HEK293T (cell line): Measurements from ENCODE around the gene PLA2G3.

Experiments used
- CTCF ChIA-PET: fragments of 350-600 bp; formaldehyde crosslinking; extraction: SDS; loops from one replicate; lab custom pipeline; 2021; ENCODE audit warnings: antibody characterized with exemption, inconsistent platforms; lab: Yijun Ruan, JAX
- POLR2A ChIA-PET: fragments of 350-600 bp; formaldehyde crosslinking; extraction: SDS; loops from one replicate; lab custom pipeline; 2020; ENCODE audit warnings: antibody characterized with exemption, inconsistent platforms; lab: Yijun Ruan, JAX
- DNase-seq: peaks from one replicate; pipeline ENCODE4 v3.0.0; 2012; ENCODE audit warnings: mixed read lengths; ENCODE audit errors: extremely low spot score
- ARNT ChIP-seq: fragments of 450-650 bp; IDR thresholded peaks from 2 replicates; pipeline ENCODE4 v1.6.1; 2017; ENCODE audit warnings: mild to moderate bottlenecking
- BHLHE40 ChIP-seq: fragments of 450-650 bp; IDR thresholded peaks from 2 replicates; pipeline ENCODE4 v1.6.1; 2016; ENCODE audit warnings: mild to moderate bottlenecking, moderate library complexity, borderline replicate concordance
- CTBP1 ChIP-seq: fragments of 450-650 bp; IDR thresholded peaks from 2 replicates; pipeline ENCODE4 v1.6.1; 2016; ENCODE audit warnings: borderline replicate concordance
- ELF4 ChIP-seq: fragments of 450-650 bp; IDR thresholded peaks from 2 replicates; pipeline ENCODE4 v1.6.1; 2017; ENCODE audit warnings: antibody characterized with exemption
- FOXA1 ChIP-seq: fragments of 450-650 bp; IDR thresholded peaks from 2 replicates; pipeline ENCODE4 v1.6.1; 2016; ENCODE audit warnings: mild to moderate bottlenecking
- FOXK2 ChIP-seq: fragments of 450-650 bp; IDR thresholded peaks from 2 replicates; pipeline ENCODE4 v1.6.1; 2016; ENCODE audit warnings: mild to moderate bottlenecking
- FOXM1 ChIP-seq: fragments of 450-650 bp; IDR thresholded peaks from 2 replicates; pipeline ENCODE4 v1.6.1; 2017; ENCODE audit warnings: mild to moderate bottlenecking, borderline replicate concordance
- HDGF ChIP-seq: fragments of 450-650 bp; IDR thresholded peaks from 2 replicates; pipeline ENCODE4 v1.6.1; 2017; ENCODE audit warnings: antibody characterized with exemption, borderline replicate concordance
- L3MBTL2 ChIP-seq: fragments of 450-650 bp; conservative IDR thresholded peaks from 2 replicates; pipeline ENCODE4 v1.6.1; 2016; ENCODE audit warnings: mild to moderate bottlenecking
- LEF1 ChIP-seq: fragments of 450-650 bp; IDR thresholded peaks from 2 replicates; pipeline ENCODE4 v1.6.1; 2017; ENCODE audit warnings: mild to moderate bottlenecking, borderline replicate concordance
- NFRKB ChIP-seq: fragments of 450-650 bp; IDR thresholded peaks from 2 replicates; pipeline ENCODE4 v1.6.1; 2016; ENCODE audit warnings: mild to moderate bottlenecking, moderate library complexity
- PKNOX1 ChIP-seq: fragments of 450-650 bp; IDR thresholded peaks from 2 replicates; pipeline ENCODE4 v1.6.1; 2016
- SP1 ChIP-seq: fragments of 450-650 bp; IDR thresholded peaks from 2 replicates; pipeline ENCODE4 v1.6.1; 2017
- SUZ12 ChIP-seq: fragments of 450-650 bp; IDR thresholded peaks from 2 replicates; pipeline ENCODE4 v1.6.1; 2016; ENCODE audit warnings: mild to moderate bottlenecking
- TARDBP ChIP-seq: fragments of 450-650 bp; IDR thresholded peaks from 2 replicates; pipeline ENCODE4 v1.6.1; 2016
- ZNF384 ChIP-seq: fragments of 450-650 bp; IDR thresholded peaks from 2 replicates; pipeline ENCODE4 v1.6.1; 2016

Gene PLA2G3

DNA sequence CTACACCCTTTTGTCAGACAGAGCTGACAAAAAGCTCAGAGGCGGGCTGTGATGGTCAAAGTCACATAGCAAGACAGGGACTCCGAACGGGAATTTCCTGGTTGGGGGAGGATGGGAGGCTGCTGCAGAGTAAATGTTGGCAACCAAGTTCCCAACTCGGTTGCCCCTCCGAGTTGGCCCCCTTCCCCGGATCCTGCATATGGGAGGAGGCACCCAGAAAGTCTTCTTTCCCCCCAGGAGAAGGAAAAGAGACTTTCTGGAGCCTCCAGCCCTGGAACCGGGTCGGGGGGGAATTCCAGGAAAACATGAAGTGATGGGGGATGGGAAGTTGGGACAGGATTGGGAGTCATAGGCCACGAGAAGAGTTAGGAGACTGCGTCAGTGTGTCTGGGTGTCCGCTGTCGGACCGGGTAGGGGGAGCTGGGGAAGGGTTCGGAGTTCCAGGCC, 33.6 kb downstream of the PLA2G3 start:
- peak; percentile 28 for DNase-seq
- POLR2A ChIA-PET: interaction anchor here (1.1 to 2.1 kb wide), 3 partner anchors 11 to 138 kb away, joined by 7 to 14 read pairs (median 7); partner anchors contain the start of genes MORC2, RNF185 and TUG1
- CTCF ChIA-PET: interaction anchor here (0.7 to 1.5 kb wide), 4 partner anchors 11 to 53 kb away, joined by 3 to 8 read pairs (median 6); partner anchors contain the start of gene RNF185
- no peak for TF ChIP-seq CTBP1
- no peak for TF ChIP-seq ZNF384
- no peak for TF ChIP-seq PKNOX1
- TF ChIP-seq FOXK2: no peak
- TF ChIP-seq ELF4: no peak
- TF ChIP-seq SUZ12: no peak
- TF ChIP-seq TARDBP: no peak
- no peak for TF ChIP-seq NFRKB
- TF ChIP-seq L3MBTL2: no peak
- no peak for TF ChIP-seq FOXM1
- TF ChIP-seq SP1: no peak
- no peak for TF ChIP-seq FOXA1
- no peak for TF ChIP-seq ARNT
- TF ChIP-seq HDGF: no peak

- ChIA-PET CTCF (no interaction called here), POLR2A (no interaction called here)
- no peak for TF ChIP-seq SP1
- TF ChIP-seq FOXA1: no peak
- no peak for TF ChIP-seq BHLHE40
- no peak for TF ChIP-seq ZNF384
- TF ChIP-seq FOXK2: no peak
- no peak for TF ChIP-seq CTBP1
- TF ChIP-seq HDGF: no peak
- no peak for TF ChIP-seq FOXM1
- no peak for TF ChIP-seq PKNOX1
- TF ChIP-seq ELF4: no peak
- no peak for TF ChIP-seq L3MBTL2
- TF ChIP-seq TARDBP: no peak
- no peak for TF ChIP-seq NFRKB
- TF ChIP-seq LEF1: no peak
- no peak for DNase-seq
These were observed 34.2 kb downstream of the PLA2G3 start for GRCh38 chr22:31106001-31106571.

- ChIA-PET CTCF (no interaction called here), POLR2A (no interaction called here)
These were observed 34.9 kb downstream of the PLA2G3 start for GRCh38 chr22:31105282-31105929.

GRCh38 chr22:31104869-31105268, 35.4 kb downstream of the PLA2G3 start:
- TF ChIP-seq L3MBTL2 (no peak), SP1 (no peak), HDGF (no peak), FOXK2 (no peak), TARDBP (no peak), ARNT (no peak)
- no peak for DNase-seq
- CTCF ChIA-PET: no interaction called here
- POLR2A ChIA-PET: no interaction called here

More at GRCh38 chr22:31105282-31105929, 34.9 kb downstream of the PLA2G3 start:
- no peak for DNase-seq
- TF ChIP-seq FOXK2 (no peak), NFRKB (no peak), BHLHE40 (no peak), FOXA1 (no peak), PKNOX1 (no peak), CTBP1 (no peak), ELF4 (no peak), ARNT (no peak), L3MBTL2 (no peak), TARDBP (no peak), SP1 (no peak), HDGF (no peak), ZNF384 (no peak), SUZ12 (no peak), FOXM1 (no peak)

DNA sequence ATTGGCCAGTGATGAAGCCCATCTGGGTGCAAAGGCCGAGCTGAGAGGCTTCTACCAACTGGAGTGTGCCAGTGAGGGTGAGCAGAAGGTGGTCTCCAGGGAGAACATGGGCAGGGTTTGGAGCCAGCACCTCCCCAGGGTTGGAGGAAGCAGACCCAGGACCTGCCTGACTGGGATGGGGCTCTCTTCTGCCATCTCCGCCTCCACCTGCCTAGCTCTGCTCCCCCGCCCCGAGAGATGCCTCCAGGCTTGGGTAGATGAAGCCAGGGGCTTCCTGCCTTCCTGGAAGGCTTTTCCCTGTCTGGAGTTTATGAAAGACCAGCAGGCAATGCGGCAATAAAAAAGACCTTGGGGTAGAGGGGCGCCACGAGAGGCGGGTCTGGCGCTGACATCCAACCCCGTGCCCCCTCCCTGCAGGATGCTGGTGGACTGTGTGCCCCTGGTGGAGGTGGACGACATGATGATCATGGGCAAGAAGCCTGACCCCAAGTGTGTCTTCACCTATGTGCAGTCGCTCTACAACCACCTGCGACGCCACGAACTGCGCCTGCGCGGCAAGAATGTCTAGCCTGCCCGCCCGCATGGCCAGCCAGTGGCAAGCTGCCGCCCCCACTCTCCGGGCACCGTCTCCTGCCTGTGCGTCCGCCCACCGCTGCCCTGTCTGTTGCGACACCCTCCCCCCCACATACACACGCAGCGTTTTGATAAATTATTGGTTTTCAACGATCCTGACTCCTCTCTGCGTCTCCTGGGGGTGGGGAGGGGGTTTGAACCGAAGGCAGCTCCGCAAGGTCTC, 36.2 kb downstream of the PLA2G3 start:
- ChIA-PET POLR2A (no interaction called here), CTCF (no interaction called here)
- DNase-seq: no peak
- TF ChIP-seq PKNOX1 (no peak), CTBP1 (no peak), BHLHE40 (no peak), SUZ12 (no peak), FOXA1 (no peak), NFRKB (no peak), FOXM1 (no peak), ZNF384 (no peak), TARDBP (no peak), HDGF (no peak), FOXK2 (no peak)
